ENCODE measurements around the gene ILDR2.

- TF ChIP-seq CTCF (IDR thresholded peaks at IDR 0.05) (no peak), POLR2A (IDR thresholded peaks at IDR 0.05) (no peak)
Measured at GRCh38 chr1:166980383-166980782, 5.0 kb upstream of the ILDR2 start.
